CD4-positive, alpha-beta memory T cell (primary cell): ENCODE data around the gene TANGO6. TPM values are rescaled to one million over a fixed set of nuclear protein-coding genes. Genes with fewer than 3 reads are reported as not detected.

Source experiments
- CTCF ChIA-PET: fragments of 350-600 bp; sonication (Branson Sonifier 250); formaldehyde crosslinking; loops from one replicate; lab custom pipeline; 2021; ENCODE audit warnings: inconsistent platforms; ENCODE audit not compliant: partially characterized antibody; lab: Charles Lee
- POLR2A ChIA-PET: fragments of 350-600 bp; sonication (Branson Sonifier 250); formaldehyde crosslinking; loops from one replicate; lab custom pipeline; 2021; ENCODE audit not compliant: partially characterized antibody; lab: Charles Lee
- DNase-seq, 5 donors: peaks; one replicate each; pipeline versions ENCODE4 v3.0.0 to v3.0.0-alpha.2; 2020 to 2022; ENCODE audit warnings: mixed read lengths in 1 of 5
- H3K27ac ChIP-seq: one replicate; pipeline ENCODE4 v1.7.0; 2013; ENCODE audit warnings: low read depth, low read length
- H3K27me3 ChIP-seq: 2 replicates; pipeline ENCODE4 v1.7.0; 2013; ENCODE audit warnings: mild to moderate bottlenecking, low read length, moderate library complexity; ENCODE audit not compliant: insufficient read depth
- H3K36me3 ChIP-seq: 2 replicates; pipeline ENCODE4 v1.7.0; 2013; ENCODE audit warnings: mild to moderate bottlenecking, low read length, moderate library complexity; ENCODE audit not compliant: insufficient read depth
- H3K4me1 ChIP-seq: 2 replicates; pipeline ENCODE4 v1.7.0; 2013; ENCODE audit warnings: mild to moderate bottlenecking, low read length, moderate library complexity; ENCODE audit not compliant: insufficient read depth
- H3K4me3 ChIP-seq, 2 donors: one replicate each; pipeline ENCODE4 v1.7.0; 2013; ENCODE audit warnings: low read length in 2 of 2, mild to moderate bottlenecking in 1 of 2
- H3K9me3 ChIP-seq, 2 donors: one replicate each; pipeline ENCODE4 v1.7.0; 2013; ENCODE audit warnings: low read length in 2 of 2, control low read depth in 1 of 2; ENCODE audit not compliant: control insufficient read depth in 1 of 2
- H3K27ac Mint-ChIP-seq, 7 donors: one replicate each; pipeline ENCODE4 v1.8.0; 2020 to 2021; ENCODE audit warnings: mixed read lengths in 7 of 7, mild to moderate bottlenecking in 6 of 7, inconsistent platforms in 3 of 7, moderate library complexity in 3 of 7
- H3K27me3 Mint-ChIP-seq, 2 donors: one replicate each; pipeline ENCODE4 v1.8.0; 2020 to 2021; ENCODE audit warnings: mixed read lengths in 2 of 2
- H3K36me3 Mint-ChIP-seq, 2 donors: one replicate each; pipeline ENCODE4 v1.8.0; 2020 to 2021; ENCODE audit warnings: mixed read lengths in 2 of 2, inconsistent platforms in 1 of 2, mild to moderate bottlenecking in 1 of 2
- H3K4me1 Mint-ChIP-seq, 4 donors: one replicate each; pipeline ENCODE4 v1.8.0; 2020 to 2021; ENCODE audit warnings: mixed read lengths in 4 of 4, mild to moderate bottlenecking in 1 of 4
- H3K4me3 Mint-ChIP-seq, 8 donors: one replicate each; pipeline ENCODE4 v1.8.0; 2020 to 2021; ENCODE audit warnings: mixed read lengths in 8 of 8, mild to moderate bottlenecking in 7 of 8, moderate library complexity in 6 of 8, inconsistent platforms in 3 of 8
- H3K9me3 Mint-ChIP-seq, 8 donors: one replicate each; pipeline ENCODE4 v1.8.0; 2020 to 2021; ENCODE audit warnings: mixed read lengths in 8 of 8, mild to moderate bottlenecking in 5 of 8, inconsistent platforms in 3 of 8, moderate library complexity in 1 of 8
- intact Hi-C: fragments of 100-400 bp; cut with micrococcal nuclease; formaldehyde crosslinking; loops from one replicate; pipeline ENCODE4 v1.15.1; 2023
- polyA plus RNA-seq, 2 donors: library from polyadenylated mRNA; unstranded; fragments of 300-500 nt; fragmentation: Illumina TruSeq; gene quantifications; one replicate each; pipeline ENCODE4 v1.2.3, GENCODE V29; 2021
- total RNA-seq, 2 experiments: library from RNA; stranded (reverse); gene quantifications; one replicate each; pipeline ENCODE4 v1.2.3, GENCODE V29; 2021

TANGO6 gene
- total and polyA plus RNA-seq, 4 experiments from 2014 or later = 12.2 to 38.1 (median 26.0) TPM

DNA sequence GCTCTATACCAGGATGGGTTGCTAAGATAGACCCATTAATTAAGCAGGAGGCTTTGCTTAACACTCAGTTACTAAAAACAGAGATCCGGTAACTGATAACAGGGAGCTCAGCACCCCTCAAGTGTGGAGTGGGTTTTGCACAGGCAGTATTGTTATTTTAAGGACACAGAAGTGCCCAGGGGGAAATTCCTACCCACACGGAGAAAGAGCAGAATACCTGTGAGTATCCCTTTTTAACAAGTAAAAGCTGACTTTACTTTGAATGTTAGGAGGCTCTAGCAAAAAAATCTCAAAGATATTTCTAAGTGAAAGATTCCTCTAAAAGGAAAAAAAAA lies 229.3 kb downstream of the TANGO6 start:
- H3K27ac Mint-ChIP-seq = no peak overlapping the region
- H3K27ac ChIP-seq = no peak overlapping the region
- H3K9me3 Mint-ChIP-seq = no peaks in the 10 kb centered on the region
- H3K27me3 Mint-ChIP-seq = no peaks in the 10 kb centered on the region
- DNase-seq = no peak
- H3K36me3 Mint-ChIP-seq = peaks cover 0 to 7% of the 10 kb centered on the region in 2 donors
- H3K27me3 ChIP-seq = no peaks in the 10 kb centered on the region
- H3K4me1 ChIP-seq = no peaks in the 10 kb centered on the region
- ChIA-PET POLR2A (no interaction called here), CTCF (interaction anchor here (1.2 kb wide), 1 partner anchor 40 kb away, joined by 3 read pairs; no protein-coding TSS in a partner anchor)
- H3K36me3 ChIP-seq = no peaks in the 10 kb centered on the region
- no peaks in the 10 kb centered on the region for H3K4me1 Mint-ChIP-seq
- no peaks in the 10 kb centered on the region for H3K9me3 ChIP-seq
- no peak overlapping the region for H3K4me3 ChIP-seq
- intact Hi-C loops = no loop called here
- H3K4me3 Mint-ChIP-seq = no peak overlapping the region

DNA sequence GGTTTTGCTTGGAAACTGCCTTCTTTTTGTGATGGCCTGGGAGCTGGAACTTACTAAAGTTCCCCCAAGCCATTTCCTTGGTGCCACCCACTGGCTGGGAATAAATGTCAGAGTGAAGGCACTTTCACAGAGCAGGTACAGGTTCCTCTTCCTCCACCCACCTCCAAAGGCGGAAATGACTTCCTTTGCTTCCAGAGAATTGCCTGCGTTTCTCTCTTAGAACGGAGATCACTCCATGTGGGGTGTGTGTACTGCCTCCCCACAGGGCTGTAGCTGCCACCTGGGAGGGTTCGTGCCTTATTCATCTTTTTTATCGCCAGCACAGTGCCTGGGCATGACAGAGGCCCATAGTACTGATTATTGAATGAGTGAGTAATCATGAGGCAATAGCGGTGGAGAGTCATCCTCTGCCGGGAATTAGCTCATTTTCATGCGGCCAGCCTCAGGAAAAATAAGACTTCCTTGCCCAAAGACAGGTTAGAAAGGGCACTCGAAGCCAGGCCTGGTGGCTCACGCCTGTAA lies 229.9 kb downstream of the TANGO6 start:
- no peaks in the 10 kb centered on the region for H3K27me3 ChIP-seq
- intact Hi-C loops = no loop called here
- H3K9me3 ChIP-seq = no peaks in the 10 kb centered on the region
- Mint-ChIP-seq H3K36me3 (peaks cover 0 to 7% of the 10 kb centered on the region in 2 donors), H3K27me3 (no peaks in the 10 kb centered on the region), H3K9me3 (no peaks in the 10 kb centered on the region), H3K4me1 (no peaks in the 10 kb centered on the region), H3K27ac (peak overlapping the region in 2 of 7 donors; percentile 41 to 60), H3K4me3 (no peak overlapping the region)
- POLR2A ChIA-PET = no interaction called here
- no peaks in the 10 kb centered on the region for H3K4me1 ChIP-seq
- CTCF ChIA-PET = no interaction called here
- H3K4me3 ChIP-seq = no peak overlapping the region
- no peak overlapping the region for H3K27ac ChIP-seq
- H3K36me3 ChIP-seq = no peaks in the 10 kb centered on the region
- DNase-seq = no peak

DNA sequence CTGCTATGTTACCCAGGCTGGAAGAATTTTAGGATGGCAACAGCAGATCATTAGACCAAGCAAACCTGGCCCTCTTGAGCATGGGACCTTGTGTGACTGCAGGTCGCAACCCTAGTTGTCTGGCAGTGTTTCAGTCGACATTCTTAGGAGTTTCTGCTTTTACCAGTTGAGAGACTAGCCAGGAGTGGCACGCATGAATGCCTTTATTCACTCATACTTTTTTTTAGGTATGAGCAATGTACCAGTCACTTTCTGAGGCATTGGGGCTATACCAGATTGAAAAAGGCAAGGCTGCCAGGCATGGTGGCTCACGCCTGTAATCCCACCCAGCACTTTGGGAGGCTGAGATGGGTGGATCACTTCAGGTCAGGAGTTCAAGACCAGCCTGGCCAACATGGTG lies 233.9 kb downstream of the TANGO6 start:
- H3K4me3 ChIP-seq = no peak overlapping the region
- H3K36me3 Mint-ChIP-seq = no peaks in the 10 kb centered on the region
- H3K4me1 ChIP-seq = no peaks in the 10 kb centered on the region
- no peak overlapping the region for H3K27ac Mint-ChIP-seq
- no peaks in the 10 kb centered on the region for H3K9me3 ChIP-seq
- intact Hi-C loops = no loop called here
- H3K27me3 Mint-ChIP-seq = no peaks in the 10 kb centered on the region
- H3K4me1 Mint-ChIP-seq = peaks cover 0 to 4% (median under 1%) of the 10 kb centered on the region in 4 donors
- no peaks in the 10 kb centered on the region for H3K27me3 ChIP-seq
- no peak overlapping the region for H3K27ac ChIP-seq
- no peaks in the 10 kb centered on the region for H3K36me3 ChIP-seq
- CTCF ChIA-PET = interaction anchor here (0.7 kb wide), 1 partner anchor 176 kb away, joined by 3 read pairs; no protein-coding TSS in a partner anchor
- POLR2A ChIA-PET = no interaction called here
- DNase-seq = no peak
- no peaks in the 10 kb centered on the region for H3K9me3 Mint-ChIP-seq
- H3K4me3 Mint-ChIP-seq = no peak overlapping the region

DNA sequence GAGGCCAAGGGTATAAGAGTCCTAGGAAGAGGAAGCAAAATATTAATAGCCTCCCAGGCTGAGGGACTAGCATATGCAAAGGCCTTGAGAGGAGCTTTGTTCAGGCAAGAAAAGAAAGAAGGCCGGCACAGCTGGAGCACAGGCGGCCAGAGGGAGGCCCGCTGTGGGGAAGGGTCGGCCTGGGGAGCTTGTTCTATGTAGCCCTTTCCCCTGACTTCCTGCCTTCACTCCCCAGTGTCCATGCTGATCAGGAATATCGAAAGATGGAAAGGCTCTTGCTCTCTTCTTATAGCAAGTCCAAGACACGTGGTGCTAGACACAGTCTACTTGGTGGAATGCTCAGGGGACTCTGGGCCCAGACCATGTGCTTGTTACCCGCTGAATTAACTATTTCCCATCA lies 234.7 kb downstream of the TANGO6 start:
- no peak overlapping the region for H3K4me3 Mint-ChIP-seq
- H3K36me3 Mint-ChIP-seq = peaks cover 0 to 1% of the 10 kb centered on the region in 2 donors
- intact Hi-C loops = no loop called here

DNA sequence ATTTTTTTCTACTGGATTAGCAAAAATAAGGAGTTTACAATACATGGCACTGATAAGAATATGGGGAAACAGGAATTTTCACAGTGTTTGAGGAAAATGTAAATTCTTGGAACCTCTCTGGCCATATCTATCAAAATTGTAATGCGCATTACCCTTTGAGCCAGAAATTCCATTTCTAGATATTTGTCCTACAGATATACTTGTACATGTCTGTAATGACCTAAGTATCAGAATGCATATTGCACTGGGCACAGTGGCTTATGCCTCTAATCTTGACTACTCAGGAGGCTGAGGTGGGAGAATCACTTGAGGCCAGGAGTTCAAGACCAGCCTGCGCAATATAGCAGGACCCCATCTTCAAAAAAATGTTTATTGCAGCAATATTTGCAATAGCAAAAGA lies 236.4 kb downstream of the TANGO6 start:
- POLR2A ChIA-PET = no interaction called here
- H3K9me3 ChIP-seq = no peaks in the 10 kb centered on the region
- Mint-ChIP-seq H3K27ac (no peak overlapping the region), H3K36me3 (peaks cover 9 to 14% of the 10 kb centered on the region in 2 donors), H3K9me3 (no peaks in the 10 kb centered on the region), H3K4me3 (no peak overlapping the region), H3K4me1 (peaks cover 0 to 4% (median under 1%) of the 10 kb centered on the region in 4 donors), H3K27me3 (no peaks in the 10 kb centered on the region)
- H3K4me3 ChIP-seq = no peak overlapping the region
- H3K27me3 ChIP-seq = no peaks in the 10 kb centered on the region
- CTCF ChIA-PET = no interaction called here
- H3K27ac ChIP-seq = no peak overlapping the region
- intact Hi-C loops = no loop called here
- no peak for DNase-seq
- H3K36me3 ChIP-seq = no peaks in the 10 kb centered on the region
- no peaks in the 10 kb centered on the region for H3K4me1 ChIP-seq

More for the DNA sequence above, 234.7 kb downstream of the TANGO6 start:
- no peak overlapping the region for H3K27ac Mint-ChIP-seq
- H3K9me3 ChIP-seq = no peaks in the 10 kb centered on the region
- POLR2A ChIA-PET = no interaction called here
- no peak overlapping the region for H3K27ac ChIP-seq
- no peaks in the 10 kb centered on the region for H3K9me3 Mint-ChIP-seq
- no peak overlapping the region for H3K4me3 ChIP-seq
- H3K27me3 ChIP-seq = no peaks in the 10 kb centered on the region
- no peak for DNase-seq
- H3K27me3 Mint-ChIP-seq = no peaks in the 10 kb centered on the region
- CTCF ChIA-PET = no interaction called here
- peaks cover 0 to 4% (median under 1%) of the 10 kb centered on the region in 4 donors for H3K4me1 Mint-ChIP-seq
- no peaks in the 10 kb centered on the region for H3K36me3 ChIP-seq
- no peaks in the 10 kb centered on the region for H3K4me1 ChIP-seq

DNA sequence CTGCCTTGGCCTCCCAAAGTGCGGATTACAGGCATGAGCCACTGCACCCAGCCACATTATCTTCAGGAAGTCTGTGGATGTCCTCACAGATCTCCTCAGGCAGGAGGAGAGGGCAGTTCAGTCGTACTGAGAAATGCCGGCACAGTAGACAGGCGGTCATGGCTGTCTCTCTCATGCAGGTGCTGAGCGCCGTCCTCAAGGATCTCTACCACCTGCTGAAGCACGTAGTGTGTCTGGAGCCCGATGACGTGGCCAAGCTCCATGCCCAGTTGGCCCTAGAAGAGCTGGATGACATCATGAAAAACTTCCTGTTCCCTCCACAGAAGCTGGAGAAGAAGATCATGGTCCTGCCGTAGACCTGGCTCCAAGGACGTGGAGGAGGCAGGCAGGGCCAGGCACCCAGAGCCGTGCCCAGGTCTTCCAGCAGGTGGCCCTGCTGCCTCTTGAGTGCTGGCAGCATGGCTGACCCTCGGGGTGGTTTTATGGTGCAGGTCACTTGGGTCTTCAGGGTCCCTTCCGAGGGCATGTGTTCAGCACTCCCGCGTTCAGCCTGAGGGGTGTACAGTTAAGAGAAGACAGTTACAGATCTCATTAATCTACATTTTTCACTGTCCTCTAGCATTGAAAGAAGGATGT lies 240.1 kb downstream of the TANGO6 start:
- H3K36me3 Mint-ChIP-seq = peaks cover 19 to 20% of the 10 kb centered on the region in 2 donors
- CTCF ChIA-PET = interaction anchor here (0.5 kb wide), 1 partner anchor 16 kb away, joined by 3 read pairs; no protein-coding TSS in a partner anchor
- Histone ChIP-seq H3K4me3 (no peak overlapping the region), H3K9me3 (no peaks in the 10 kb centered on the region), H3K27ac (no peak overlapping the region), H3K27me3 (no peaks in the 10 kb centered on the region), H3K4me1 (no peaks in the 10 kb centered on the region), H3K36me3 (no peaks in the 10 kb centered on the region)
- H3K4me1 Mint-ChIP-seq = peaks cover under 1 to 3% (median under 1%) of the 10 kb centered on the region in 4 donors
- H3K9me3 Mint-ChIP-seq = no peaks in the 10 kb centered on the region
- H3K27me3 Mint-ChIP-seq = no peaks in the 10 kb centered on the region
- H3K4me3 Mint-ChIP-seq = no peak overlapping the region
- peak overlapping the region in 1 of 7 donors; percentile 52 for H3K27ac Mint-ChIP-seq
- intact Hi-C loops = no loop called here
- POLR2A ChIA-PET = no interaction called here
- DNase-seq = no peak

DNA sequence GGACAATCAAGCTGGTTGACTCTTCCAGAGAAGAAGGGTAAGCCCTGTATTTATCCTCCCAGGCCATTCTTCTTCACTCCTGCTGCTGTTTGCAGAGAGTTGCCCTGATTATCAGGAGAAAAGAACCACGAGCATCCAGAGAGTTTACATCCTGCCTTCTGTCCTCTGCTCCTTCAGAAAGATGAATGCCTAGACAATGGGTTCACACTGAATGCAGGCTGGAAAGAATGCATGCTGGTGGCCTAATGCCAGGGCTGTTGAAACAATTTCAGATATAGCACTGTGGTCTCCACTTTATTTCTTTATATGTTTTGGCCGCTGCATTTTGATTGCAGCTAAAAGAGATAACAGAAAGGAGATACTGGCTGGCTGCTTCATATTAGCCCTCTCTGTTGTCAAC lies 241.0 kb downstream of the TANGO6 start:
- no peaks in the 10 kb centered on the region for H3K36me3 ChIP-seq
- H3K27ac ChIP-seq = no peak overlapping the region
- peaks cover 9% of the 10 kb centered on the region in 4 donors for H3K4me1 Mint-ChIP-seq
- no peak overlapping the region for H3K4me3 Mint-ChIP-seq
- H3K9me3 Mint-ChIP-seq = no peaks in the 10 kb centered on the region
- DNase-seq = no peak
- intact Hi-C loops = no loop called here
- peaks cover 19 to 20% of the 10 kb centered on the region in 2 donors for H3K36me3 Mint-ChIP-seq
- ChIA-PET POLR2A (no interaction called here), CTCF (interaction anchor here (1.1 to 1.2 kb wide), 2 partner anchors 10 to 80 kb away, joined by 3 read pairs; no protein-coding TSS in a partner anchor)
- no peaks in the 10 kb centered on the region for H3K27me3 Mint-ChIP-seq
- H3K4me1 ChIP-seq = no peaks in the 10 kb centered on the region
- no peaks in the 10 kb centered on the region for H3K9me3 ChIP-seq
- no peaks in the 10 kb centered on the region for H3K27me3 ChIP-seq
- no peak overlapping the region for H3K4me3 ChIP-seq
- H3K27ac Mint-ChIP-seq = peak overlapping the region in 1 of 7 donors; percentile 52
